Measurements from ENCODE around the gene GALR3.
A peak's percentile ranks its signal among the peaks of the same experiment; 100 is the strongest.

The GALR3 gene

GRCh38 chr22:37843741-37844089 is 20.5 kb downstream of the GALR3 start:
- DNase-seq (ENCODE audit: low read depth), result no peak
- no peak for TF ChIP-seq CTCF (IDR thresholded peaks at IDR 0.05; ENCODE audit: control insufficient read depth, extremely low read depth, insufficient read depth)
- peak overlapping the region; percentile 81 for H3K4me3 ChIP-seq (ENCODE audit: low read depth, low read length)

GRCh38 chr22:37844904-37845329 is 21.7 kb downstream of the GALR3 start:
- peak overlapping the region; percentile 81 for H3K4me3 ChIP-seq (ENCODE audit: low read depth, low read length)
- no peak for TF ChIP-seq CTCF (IDR thresholded peaks at IDR 0.05; ENCODE audit: control insufficient read depth, extremely low read depth, insufficient read depth)
- no peak for DNase-seq (ENCODE audit: low read depth)

- no peak for DNase-seq (ENCODE audit: low read depth)
- H3K4me3 ChIP-seq (ENCODE audit: low read depth, low read length), result no peak overlapping the region
- TF ChIP-seq CTCF (IDR thresholded peaks at IDR 0.05; ENCODE audit: control insufficient read depth, extremely low read depth, insufficient read depth), result no peak
Measured at GRCh38 chr22:37846433-37846832, 23.3 kb downstream of the GALR3 start.

GRCh38 chr22:37848587-37849088 is 25.5 kb downstream of the GALR3 start:
- DNase-seq (ENCODE audit: low read depth), result no peak
- H3K4me3 ChIP-seq (ENCODE audit: low read depth, low read length), result peak overlapping the region; percentile 82
- no peak for TF ChIP-seq CTCF (IDR thresholded peaks at IDR 0.05; ENCODE audit: control insufficient read depth, extremely low read depth, insufficient read depth)

GRCh38 chr22:37849089-37849751 is 26.0 kb downstream of the GALR3 start, which contains the start of gene EIF3L:
TSS of gene EIF3L (plus strand) at chr22:37849419. CDS start at chr22:37849450, 31 bp downstream.
- peak; percentile 69 for DNase-seq (ENCODE audit: low read depth)
- H3K4me3 ChIP-seq (ENCODE audit: low read depth, low read length), result peak within 1 kb of the TSS; percentile 82
- no peak for TF ChIP-seq CTCF (IDR thresholded peaks at IDR 0.05; ENCODE audit: control insufficient read depth, extremely low read depth, insufficient read depth)

- TF ChIP-seq CTCF (IDR thresholded peaks at IDR 0.05; ENCODE audit: control insufficient read depth, extremely low read depth, insufficient read depth), result no peak
- no peak for DNase-seq (ENCODE audit: low read depth)
- H3K4me3 ChIP-seq (ENCODE audit: low read depth, low read length), result peak overlapping the region; percentile 82; the same call in 1 of the 2 replicates
Measured at GRCh38 chr22:37850801-37851200, 27.6 kb downstream of the GALR3 start.

GRCh38 chr22:37852418-37852817 is 29.2 kb downstream of the GALR3 start:
- DNase-seq (ENCODE audit: low read depth), result no peak
- no peak for TF ChIP-seq CTCF (IDR thresholded peaks at IDR 0.05; ENCODE audit: control insufficient read depth, extremely low read depth, insufficient read depth)
- no peak overlapping the region for H3K4me3 ChIP-seq (ENCODE audit: low read depth, low read length)
